ENCODE results near the gene TPCN2. TPM values are rescaled to one million over a fixed set of nuclear protein-coding genes. Genes with fewer than 3 reads are reported as not detected.

The TPCN2 gene
- polyA plus RNA-seq, 1 donor from 2014 or later, result 14.2 TPM

DNA sequence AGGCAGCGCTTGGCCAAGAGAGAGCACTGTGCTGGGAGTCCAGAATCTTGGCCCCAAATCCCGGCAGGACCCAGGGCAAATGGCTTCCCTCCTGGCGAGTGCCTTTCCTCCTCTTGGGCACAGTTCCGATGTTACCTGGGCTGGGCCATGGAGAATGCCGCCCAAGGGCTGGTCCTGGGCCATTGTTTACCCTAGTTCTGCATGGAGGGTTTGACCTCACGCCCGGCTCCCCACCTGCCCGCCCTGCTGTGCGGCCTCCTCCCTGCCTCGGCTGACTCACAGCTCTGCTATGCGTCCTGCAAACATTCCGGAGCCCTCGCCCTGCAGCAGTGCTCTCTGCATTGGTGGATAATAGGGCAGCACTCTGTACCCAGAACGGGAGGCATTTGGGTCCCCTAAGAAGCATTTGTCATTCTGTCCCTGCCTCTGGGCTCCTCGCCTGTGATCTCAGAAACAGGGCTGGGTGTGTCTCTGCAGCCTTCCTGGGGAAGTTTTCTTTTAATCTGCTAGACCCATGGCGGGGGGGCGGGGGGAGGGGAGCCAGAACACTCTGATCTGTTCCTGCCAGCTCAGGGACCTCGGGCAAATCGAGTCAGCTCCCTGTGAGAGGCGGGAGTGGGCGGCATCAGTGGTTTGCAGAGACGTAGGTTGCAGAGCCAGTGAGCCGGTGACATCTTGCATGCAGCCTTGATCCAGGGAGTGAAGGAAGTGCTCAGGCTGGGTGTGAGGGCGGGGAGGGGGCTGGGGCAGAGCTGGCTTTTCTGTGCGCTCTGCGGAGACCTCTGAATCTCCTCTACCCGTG, 74.1 kb downstream of the TPCN2 start:
- H3K9me3 ChIP-seq (ENCODE audit: low read length), result no peaks in the 10 kb centered on the region
- no peak overlapping the region for H2AFZ ChIP-seq (ENCODE audit: low read depth, low read length)
- TF ChIP-seq EP300 (conservative IDR thresholded peaks at IDR 0.05; ENCODE audit: poor library complexity, severe bottlenecking), result no peak
- TF ChIP-seq, protein P1, sequence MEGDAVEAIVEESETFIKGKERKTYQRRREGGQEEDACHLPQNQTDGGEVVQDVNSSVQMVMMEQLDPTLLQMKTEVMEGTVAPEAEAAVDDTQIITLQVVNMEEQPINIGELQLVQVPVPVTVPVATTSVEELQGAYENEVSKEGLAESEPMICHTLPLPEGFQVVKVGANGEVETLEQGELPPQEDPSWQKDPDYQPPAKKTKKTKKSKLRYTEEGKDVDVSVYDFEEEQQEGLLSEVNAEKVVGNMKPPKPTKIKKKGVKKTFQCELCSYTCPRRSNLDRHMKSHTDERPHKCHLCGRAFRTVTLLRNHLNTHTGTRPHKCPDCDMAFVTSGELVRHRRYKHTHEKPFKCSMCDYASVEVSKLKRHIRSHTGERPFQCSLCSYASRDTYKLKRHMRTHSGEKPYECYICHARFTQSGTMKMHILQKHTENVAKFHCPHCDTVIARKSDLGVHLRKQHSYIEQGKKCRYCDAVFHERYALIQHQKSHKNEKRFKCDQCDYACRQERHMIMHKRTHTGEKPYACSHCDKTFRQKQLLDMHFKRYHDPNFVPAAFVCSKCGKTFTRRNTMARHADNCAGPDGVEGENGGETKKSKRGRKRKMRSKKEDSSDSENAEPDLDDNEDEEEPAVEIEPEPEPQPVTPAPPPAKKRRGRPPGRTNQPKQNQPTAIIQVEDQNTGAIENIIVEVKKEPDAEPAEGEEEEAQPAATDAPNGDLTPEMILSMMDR (IDR thresholded peaks at IDR 0.05; ENCODE audit: poor library complexity, severe bottlenecking), result no peak
- no peak for TF ChIP-seq SMC3 (conservative IDR thresholded peaks at IDR 0.05; ENCODE audit: poor library complexity)
- TF ChIP-seq EZH2 (IDR thresholded peaks at IDR 0.05; ENCODE audit: borderline replicate concordance, insufficient read depth, low read length, poor library complexity, severe bottlenecking), result no peak
- no peak for TF ChIP-seq POLR2AphosphoS5 (IDR thresholded peaks at IDR 0.05)
- no peak for TF ChIP-seq TAF1 (IDR thresholded peaks at IDR 0.05; ENCODE audit: low read depth)
- TF ChIP-seq MXI1 (conservative IDR thresholded peaks at IDR 0.05; ENCODE audit: poor library complexity, severe bottlenecking), result no peak
- TF ChIP-seq, protein P2, sequence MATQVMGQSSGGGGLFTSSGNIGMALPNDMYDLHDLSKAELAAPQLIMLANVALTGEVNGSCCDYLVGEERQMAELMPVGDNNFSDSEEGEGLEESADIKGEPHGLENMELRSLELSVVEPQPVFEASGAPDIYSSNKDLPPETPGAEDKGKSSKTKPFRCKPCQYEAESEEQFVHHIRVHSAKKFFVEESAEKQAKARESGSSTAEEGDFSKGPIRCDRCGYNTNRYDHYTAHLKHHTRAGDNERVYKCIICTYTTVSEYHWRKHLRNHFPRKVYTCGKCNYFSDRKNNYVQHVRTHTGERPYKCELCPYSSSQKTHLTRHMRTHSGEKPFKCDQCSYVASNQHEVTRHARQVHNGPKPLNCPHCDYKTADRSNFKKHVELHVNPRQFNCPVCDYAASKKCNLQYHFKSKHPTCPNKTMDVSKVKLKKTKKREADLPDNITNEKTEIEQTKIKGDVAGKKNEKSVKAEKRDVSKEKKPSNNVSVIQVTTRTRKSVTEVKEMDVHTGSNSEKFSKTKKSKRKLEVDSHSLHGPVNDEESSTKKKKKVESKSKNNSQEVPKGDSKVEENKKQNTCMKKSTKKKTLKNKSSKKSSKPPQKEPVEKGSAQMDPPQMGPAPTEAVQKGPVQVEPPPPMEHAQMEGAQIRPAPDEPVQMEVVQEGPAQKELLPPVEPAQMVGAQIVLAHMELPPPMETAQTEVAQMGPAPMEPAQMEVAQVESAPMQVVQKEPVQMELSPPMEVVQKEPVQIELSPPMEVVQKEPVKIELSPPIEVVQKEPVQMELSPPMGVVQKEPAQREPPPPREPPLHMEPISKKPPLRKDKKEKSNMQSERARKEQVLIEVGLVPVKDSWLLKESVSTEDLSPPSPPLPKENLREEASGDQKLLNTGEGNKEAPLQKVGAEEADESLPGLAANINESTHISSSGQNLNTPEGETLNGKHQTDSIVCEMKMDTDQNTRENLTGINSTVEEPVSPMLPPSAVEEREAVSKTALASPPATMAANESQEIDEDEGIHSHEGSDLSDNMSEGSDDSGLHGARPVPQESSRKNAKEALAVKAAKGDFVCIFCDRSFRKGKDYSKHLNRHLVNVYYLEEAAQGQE (IDR thresholded peaks at IDR 0.05; ENCODE audit: borderline replicate concordance), result no peak
- TF ChIP-seq RAD21 (conservative IDR thresholded peaks at IDR 0.05), result no peak
- H3K9ac ChIP-seq (ENCODE audit: low read length), result no peak overlapping the region
- H3F3A ChIP-seq (ENCODE audit: insufficient read depth, low read length, poor library complexity, severe bottlenecking), result no peaks in the 10 kb centered on the region
- no peaks in the 10 kb centered on the region for H3K36me3 ChIP-seq (ENCODE audit: insufficient read depth, low read length)
- no peak overlapping the region for H3K4me3 ChIP-seq (ENCODE audit: low read length)
- H3K27me3 ChIP-seq (ENCODE audit: insufficient read depth, low read depth, low read length), result no peaks in the 10 kb centered on the region
- no peaks in the 10 kb centered on the region for H3K9me2 ChIP-seq (ENCODE audit: insufficient read depth, low read length)
- no peaks in the 10 kb centered on the region for H3K79me2 ChIP-seq (replicated peaks; ENCODE audit: insufficient read depth, low read length)
- no peak overlapping the region for H3K4me2 ChIP-seq (ENCODE audit: low read length)
- no peaks in the 10 kb centered on the region for H4K20me1 ChIP-seq (ENCODE audit: insufficient read depth)
- no peak overlapping the region for H3K27ac ChIP-seq (ENCODE audit: low read length)

DNA sequence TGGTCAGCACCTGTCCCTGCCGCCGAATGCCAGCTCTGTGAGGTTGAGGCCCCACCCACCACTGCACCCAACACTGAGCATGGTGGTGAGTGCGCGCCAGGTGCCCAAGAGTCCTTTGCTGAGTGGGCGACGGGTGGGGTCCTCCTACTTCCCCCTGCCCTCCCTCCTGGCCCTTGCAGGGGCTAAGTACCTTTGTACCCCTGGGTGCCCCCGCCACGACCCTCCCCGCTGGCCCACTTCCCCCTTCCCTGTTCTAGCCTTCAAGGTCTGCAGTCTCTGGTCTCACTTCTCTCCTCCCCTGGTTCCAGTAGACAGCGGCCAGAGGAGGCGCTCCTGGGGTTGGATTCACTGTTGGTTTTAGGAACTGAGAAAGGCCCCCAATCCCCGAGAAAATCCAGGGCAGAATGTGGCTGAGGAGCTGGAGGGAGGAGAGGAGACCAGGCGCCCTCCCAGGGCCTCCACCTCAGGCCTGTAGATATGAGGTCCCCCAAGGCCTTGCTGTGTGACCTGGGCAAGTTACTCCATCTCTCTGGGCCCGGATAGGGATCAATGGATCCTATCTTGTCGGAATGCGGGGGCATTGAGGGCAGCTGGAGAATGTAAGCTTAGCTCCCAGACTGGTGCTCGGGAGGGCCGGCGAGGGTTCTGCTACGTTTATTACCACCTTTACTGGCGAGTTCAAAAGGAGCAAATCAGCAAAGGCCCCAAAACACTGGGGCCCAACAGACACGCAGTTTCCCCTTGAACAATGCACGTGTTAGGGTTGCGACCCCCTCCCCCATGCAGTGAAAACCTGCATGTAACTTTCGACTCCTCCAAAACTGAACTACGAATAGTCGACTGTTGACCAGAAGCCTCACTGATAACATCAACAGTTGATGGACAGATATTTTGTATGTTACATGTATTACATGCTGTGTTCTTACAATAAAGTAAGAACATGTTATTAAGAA, 75.1 kb downstream of the TPCN2 start:
- H3K27ac ChIP-seq (ENCODE audit: low read length), result no peak overlapping the region
- no peak overlapping the region for H3K4me3 ChIP-seq (ENCODE audit: low read length)
- H2AFZ ChIP-seq (ENCODE audit: low read depth, low read length), result no peak overlapping the region
- no peaks in the 10 kb centered on the region for H3F3A ChIP-seq (ENCODE audit: insufficient read depth, low read length, poor library complexity, severe bottlenecking)
- TF ChIP-seq EP300 (conservative IDR thresholded peaks at IDR 0.05; ENCODE audit: poor library complexity, severe bottlenecking) (no peak), POLR2AphosphoS5 (IDR thresholded peaks at IDR 0.05) (no peak), SMC3 (conservative IDR thresholded peaks at IDR 0.05; ENCODE audit: poor library complexity) (no peak), MXI1 (conservative IDR thresholded peaks at IDR 0.05; ENCODE audit: poor library complexity, severe bottlenecking) (no peak), TAF1 (IDR thresholded peaks at IDR 0.05; ENCODE audit: low read depth) (no peak)
- TF ChIP-seq, protein P2 (IDR thresholded peaks at IDR 0.05; ENCODE audit: borderline replicate concordance), result no peak
- TF ChIP-seq, protein P1 (IDR thresholded peaks at IDR 0.05; ENCODE audit: poor library complexity, severe bottlenecking), result no peak
- H3K9me3 ChIP-seq (ENCODE audit: low read length), result peaks cover 2% of the 10 kb centered on the region
- no peak overlapping the region for H3K9ac ChIP-seq (ENCODE audit: low read length)
- no peak overlapping the region for H3K4me2 ChIP-seq (ENCODE audit: low read length)
- no peaks in the 10 kb centered on the region for H3K79me2 ChIP-seq (replicated peaks; ENCODE audit: insufficient read depth, low read length)
- no peaks in the 10 kb centered on the region for H4K20me1 ChIP-seq (ENCODE audit: insufficient read depth)
- H3K9me2 ChIP-seq (ENCODE audit: insufficient read depth, low read length), result no peaks in the 10 kb centered on the region
- H3K36me3 ChIP-seq (ENCODE audit: insufficient read depth, low read length), result no peaks in the 10 kb centered on the region
- H3K27me3 ChIP-seq (ENCODE audit: insufficient read depth, low read depth, low read length), result no peaks in the 10 kb centered on the region

All from neural cell (in vitro differentiated cells).